HepG2 (cell line): ENCODE results near the gene PLIN3. TPM values are rescaled to one million over a fixed set of nuclear protein-coding genes. Genes with fewer than 3 reads are reported as not detected.

Experiments used
- ATAD3A ChIP-seq: sonication (generic); formaldehyde crosslinking; IDR thresholded peaks from 2 replicates; pipeline ENCODE4 v1.4.0; 2020; ENCODE audit warnings: missing genetic modification reagents
- EEA1 ChIP-seq: sonication (generic); formaldehyde crosslinking; IDR thresholded peaks from 2 replicates; pipeline ENCODE4 v1.5.1; 2020; ENCODE audit warnings: mild to moderate bottlenecking, missing genetic modification reagents, borderline replicate concordance
- ELF4 ChIP-seq: sonication (generic); formaldehyde crosslinking; IDR thresholded peaks from 2 replicates; pipeline ENCODE4 v1.5.0; 2020; ENCODE audit warnings: missing genetic modification reagents, mild to moderate bottlenecking, moderate library complexity, borderline replicate concordance
- FOSL2 ChIP-seq: sonication (generic); formaldehyde crosslinking; IDR thresholded peaks from 2 replicates; pipeline ENCODE4 v1.4.0; 2020; ENCODE audit warnings: missing genetic modification reagents
- KLF11 ChIP-seq: IDR thresholded peaks from 2 replicates; pipeline ENCODE4 v1.6.1; 2016; ENCODE audit warnings: missing compliant biosample characterization
- MXD3 ChIP-seq: IDR thresholded peaks from 2 replicates; pipeline ENCODE4 v1.6.1; 2016; ENCODE audit warnings: mild to moderate bottlenecking, missing biosample characterization, missing genetic modification reagents
- PHF20 ChIP-seq: sonication (generic); formaldehyde crosslinking; IDR thresholded peaks from 2 replicates; pipeline ENCODE4 v1.5.0; 2020; ENCODE audit warnings: mild to moderate bottlenecking, missing genetic modification reagents
- PHF8 ChIP-seq: sonication (generic); formaldehyde crosslinking; IDR thresholded peaks from 2 replicates; pipeline ENCODE4 v1.5.0; 2020; ENCODE audit warnings: missing genetic modification reagents
- RBFOX2 ChIP-seq: fragments of 200-400 bp; formaldehyde crosslinking; IDR thresholded peaks from 2 replicates; pipeline ENCODE4 v1.6.1; 2017; ENCODE audit warnings: low read depth, mild to moderate bottlenecking, low read length
- RFXANK ChIP-seq: IDR thresholded peaks from 2 replicates; pipeline ENCODE4 v1.6.1; 2016
- SNAPC2 ChIP-seq: sonication (generic); formaldehyde crosslinking; IDR thresholded peaks from 2 replicates; pipeline ENCODE4 v1.8.1; 2022; ENCODE audit warnings: mild to moderate bottlenecking, missing genetic modification reagents
- ZFY ChIP-seq: sonication (generic); formaldehyde crosslinking; IDR thresholded peaks from 2 replicates; pipeline ENCODE4 v1.4.0; 2020; ENCODE audit warnings: missing genetic modification reagents
- ZIK1 ChIP-seq: sonication (generic); formaldehyde crosslinking; IDR thresholded peaks from 2 replicates; pipeline ENCODE4 v1.5.0; 2020; ENCODE audit warnings: mild to moderate bottlenecking, low read depth, missing genetic modification reagents, borderline replicate concordance
- ZNF510 ChIP-seq: sonication (generic); formaldehyde crosslinking; IDR thresholded peaks from 2 replicates; pipeline ENCODE4 v1.4.0; 2020; ENCODE audit warnings: low read depth, mild to moderate bottlenecking, missing genetic modification reagents
- ZNF607 ChIP-seq: sonication (generic); formaldehyde crosslinking; IDR thresholded peaks from 2 replicates; pipeline ENCODE4 v1.5.1; 2020; ENCODE audit warnings: missing genetic modification reagents, mild to moderate bottlenecking, borderline replicate concordance
- ZNF749 ChIP-seq: sonication (generic); formaldehyde crosslinking; IDR thresholded peaks from 2 replicates; pipeline ENCODE4 v1.8.0; 2022; ENCODE audit warnings: mild to moderate bottlenecking, missing genetic modification reagents, moderate library complexity, borderline replicate concordance
- ZSCAN21 ChIP-seq: sonication (generic); formaldehyde crosslinking; IDR thresholded peaks from 2 replicates; pipeline ENCODE4 v1.8.0; 2022; ENCODE audit warnings: mild to moderate bottlenecking, missing genetic modification reagents, moderate library complexity, borderline replicate concordance
- polyA plus RNA-seq, 8 experiments: library from polyadenylated mRNA; depleted of rRNA in 3 of 8; stranded (reverse) in 7 of 8; unstranded in 1 of 8; fragments of >200 nt; fragmentation: Illumina TruSeq in 4 of 8; extraction: Trizol in 4 of 8; gene quantifications; 2 replicates each; pipeline versions ENCODE4 v1.2.1 to v1.2.3, GENCODE V29; 2011 to 2016; ENCODE audit warnings: low read depth in 4 of 8, missing spikeins in 1 of 8, mixed read lengths in 1 of 8; ENCODE audit not compliant: insufficient read depth in 1 of 8
- total RNA-seq, 5 experiments: library from RNA; depleted of rRNA; stranded (reverse); fragments of >200 nt; fragmentation: Illumina TruSeq; extraction: Trizol; gene quantifications; 2 replicates each; pipeline ENCODE4 v1.2.3, GENCODE V29; 2016; ENCODE audit warnings: low read depth in 1 of 5
- TF ChIP-seq, protein P1 (sequence below): sonication (generic); formaldehyde crosslinking; IDR thresholded peaks from 2 replicates; pipeline ENCODE4 v1.5.0; 2020; ENCODE audit warnings: missing genetic modification reagents, mild to moderate bottlenecking, borderline replicate concordance
- TF ChIP-seq, protein P2 (sequence below): sonication (generic); formaldehyde crosslinking; IDR thresholded peaks from 2 replicates; pipeline ENCODE4 v1.5.1; 2020; ENCODE audit warnings: mild to moderate bottlenecking, missing genetic modification reagents
- TF ChIP-seq, protein P3 (sequence below): sonication (generic); formaldehyde crosslinking; IDR thresholded peaks from 2 replicates; pipeline ENCODE4 v1.5.0; 2020; ENCODE audit warnings: mild to moderate bottlenecking, missing genetic modification reagents, moderate library complexity
- TF ChIP-seq, protein P4 (sequence below): IDR thresholded peaks from 2 replicates; pipeline ENCODE4 v1.6.1; 2012; ENCODE audit warnings: low read depth, low read length, improper control_type of control experiment

PLIN3 gene
- total and polyA plus RNA-seq, 2 of the 13 experiments (the other 11 are each of a cell fraction or from before 2014, with no cell fraction given), result 49.3 to 57.9 TPM

GRCh38 chr19:4791183-4792018, 76.1 kb downstream of the PLIN3 start, which contains the start of gene FEM1A (continued):
- TF ChIP-seq ZNF510, result 0 out of 2 replicates have a peak, but pooled peaks have one; percentile 38
- TF ChIP-seq ZFY (CRISPR knock-in tag), result peak; percentile 74
- peak; percentile 92 for TF ChIP-seq RBFOX2
- TF ChIP-seq ZSCAN21 (CRISPR knock-in tag), result peak; percentile 19; the same call in 1 of the 2 replicates
- TF ChIP-seq PHF8 (CRISPR knock-in tag), result peak; percentile 97
- TF ChIP-seq, protein P1, sequence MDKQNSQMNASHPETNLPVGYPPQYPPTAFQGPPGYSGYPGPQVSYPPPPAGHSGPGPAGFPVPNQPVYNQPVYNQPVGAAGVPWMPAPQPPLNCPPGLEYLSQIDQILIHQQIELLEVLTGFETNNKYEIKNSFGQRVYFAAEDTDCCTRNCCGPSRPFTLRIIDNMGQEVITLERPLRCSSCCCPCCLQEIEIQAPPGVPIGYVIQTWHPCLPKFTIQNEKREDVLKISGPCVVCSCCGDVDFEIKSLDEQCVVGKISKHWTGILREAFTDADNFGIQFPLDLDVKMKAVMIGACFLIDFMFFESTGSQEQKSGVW (CRISPR knock-in tag), result no peak
- peak; percentile 87 for TF ChIP-seq KLF11
- TF ChIP-seq, protein P2, sequence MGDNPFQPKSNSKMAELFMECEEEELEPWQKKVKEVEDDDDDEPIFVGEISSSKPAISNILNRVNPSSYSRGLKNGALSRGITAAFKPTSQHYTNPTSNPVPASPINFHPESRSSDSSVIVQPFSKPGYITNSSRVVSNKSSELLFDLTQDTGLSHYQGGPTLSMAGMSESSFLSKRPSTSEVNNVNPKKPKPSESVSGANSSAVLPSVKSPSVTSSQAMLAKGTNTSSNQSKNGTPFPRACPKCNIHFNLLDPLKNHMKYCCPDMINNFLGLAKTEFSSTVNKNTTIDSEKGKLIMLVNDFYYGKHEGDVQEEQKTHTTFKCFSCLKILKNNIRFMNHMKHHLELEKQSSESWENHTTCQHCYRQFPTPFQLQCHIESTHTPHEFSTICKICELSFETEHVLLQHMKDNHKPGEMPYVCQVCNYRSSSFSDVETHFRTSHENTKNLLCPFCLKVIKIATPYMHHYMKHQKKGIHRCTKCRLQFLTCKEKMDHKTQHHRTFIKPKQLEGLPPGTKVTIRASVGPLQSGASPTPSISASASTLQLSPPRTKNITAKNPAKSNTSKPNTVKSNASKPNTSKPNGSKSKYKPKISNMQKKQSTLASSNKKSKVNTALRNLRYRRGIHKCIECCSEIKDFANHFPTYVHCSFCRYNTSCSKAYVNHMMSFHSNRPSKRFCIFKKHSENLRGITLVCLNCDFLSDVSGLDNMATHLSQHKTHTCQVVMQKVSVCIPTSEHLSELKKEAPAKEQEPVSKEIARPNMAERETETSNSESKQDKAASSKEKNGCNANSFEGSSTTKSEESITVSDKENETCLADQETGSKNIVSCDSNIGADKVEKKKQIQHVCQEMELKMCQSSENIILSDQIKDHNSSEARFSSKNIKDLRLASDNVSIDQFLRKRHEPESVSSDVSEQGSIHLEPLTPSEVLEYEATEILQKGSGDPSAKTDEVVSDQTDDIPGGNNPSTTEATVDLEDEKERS (CRISPR knock-in tag), result 0 out of 2 replicates have a peak, but pooled peaks have one; percentile 39
- no peak for TF ChIP-seq ELF4 (CRISPR knock-in tag)
- TF ChIP-seq ATAD3A (CRISPR knock-in tag), result no peak
- peak; percentile 67; the same call in 1 of the 2 replicates for TF ChIP-seq MXD3 (CRISPR knock-in tag)
- peak; percentile 35; the same call in 1 of the 2 replicates for TF ChIP-seq FOSL2
- TF ChIP-seq, protein P3, sequence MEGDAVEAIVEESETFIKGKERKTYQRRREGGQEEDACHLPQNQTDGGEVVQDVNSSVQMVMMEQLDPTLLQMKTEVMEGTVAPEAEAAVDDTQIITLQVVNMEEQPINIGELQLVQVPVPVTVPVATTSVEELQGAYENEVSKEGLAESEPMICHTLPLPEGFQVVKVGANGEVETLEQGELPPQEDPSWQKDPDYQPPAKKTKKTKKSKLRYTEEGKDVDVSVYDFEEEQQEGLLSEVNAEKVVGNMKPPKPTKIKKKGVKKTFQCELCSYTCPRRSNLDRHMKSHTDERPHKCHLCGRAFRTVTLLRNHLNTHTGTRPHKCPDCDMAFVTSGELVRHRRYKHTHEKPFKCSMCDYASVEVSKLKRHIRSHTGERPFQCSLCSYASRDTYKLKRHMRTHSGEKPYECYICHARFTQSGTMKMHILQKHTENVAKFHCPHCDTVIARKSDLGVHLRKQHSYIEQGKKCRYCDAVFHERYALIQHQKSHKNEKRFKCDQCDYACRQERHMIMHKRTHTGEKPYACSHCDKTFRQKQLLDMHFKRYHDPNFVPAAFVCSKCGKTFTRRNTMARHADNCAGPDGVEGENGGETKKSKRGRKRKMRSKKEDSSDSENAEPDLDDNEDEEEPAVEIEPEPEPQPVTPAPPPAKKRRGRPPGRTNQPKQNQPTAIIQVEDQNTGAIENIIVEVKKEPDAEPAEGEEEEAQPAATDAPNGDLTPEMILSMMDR (CRISPR knock-in tag), result peak; percentile 96
- peak; percentile 39; the same call in 1 of the 2 replicates for TF ChIP-seq ZNF749 (CRISPR knock-in tag)
- peak; percentile 83 for TF ChIP-seq PHF20 (CRISPR knock-in tag)
- 0 out of 2 replicates have a peak, but pooled peaks have one; percentile 37 for TF ChIP-seq SNAPC2 (CRISPR knock-in tag)
- no peak for TF ChIP-seq RFXANK (CRISPR knock-in tag)
- no peak for TF ChIP-seq ZIK1
- TF ChIP-seq EEA1 (CRISPR knock-in tag), result peak; percentile 80; the same call in 1 of the 2 replicates
- TF ChIP-seq, protein P4, sequence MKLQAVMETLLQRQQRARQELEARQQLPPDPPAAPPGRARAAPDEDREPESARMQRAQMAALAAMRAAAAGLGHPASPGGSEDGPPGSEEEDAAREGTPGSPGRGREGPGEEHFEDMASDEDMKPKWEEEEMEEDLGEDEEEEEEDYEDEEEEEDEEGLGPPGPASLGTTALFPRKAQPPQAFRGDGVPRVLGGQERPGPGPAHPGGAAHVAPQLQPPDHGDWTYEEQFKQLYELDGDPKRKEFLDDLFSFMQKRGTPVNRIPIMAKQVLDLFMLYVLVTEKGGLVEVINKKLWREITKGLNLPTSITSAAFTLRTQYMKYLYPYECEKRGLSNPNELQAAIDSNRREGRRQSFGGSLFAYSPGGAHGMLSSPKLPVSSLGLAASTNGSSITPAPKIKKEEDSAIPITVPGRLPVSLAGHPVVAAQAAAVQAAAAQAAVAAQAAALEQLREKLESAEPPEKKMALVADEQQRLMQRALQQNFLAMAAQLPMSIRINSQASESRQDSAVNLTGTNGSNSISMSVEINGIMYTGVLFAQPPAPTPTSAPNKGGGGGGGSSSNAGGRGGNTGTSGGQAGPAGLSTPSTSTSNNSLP, result peak; percentile 65
- peak; percentile 80 for TF ChIP-seq ZNF607 (CRISPR knock-in tag)
